Stimulated activated memory B cell treated with anti-CD40 and anti-IgM and Interleukin-4, amounts not matched to agents 10 μg/mL and 1 μg/mL and 100 μg/mL, for 72 hours (primary cell): ENCODE measurements around the gene CNPY3.
"Not testable (repeated sequence)": the region's sequence is repeated elsewhere in the genome, so short reads cannot be mapped to it uniquely, and the experiment has no call there.

Experiments
- ATAC-seq: fragments of 150-1000 bp; cut with Tn5 transposase; 2 replicates; pipeline ENCODE4 v1.10.0; 2021
- H3K27ac Mint-ChIP-seq: one replicate; pipeline ENCODE4 v1.8.0; 2022; ENCODE audit warnings: mild to moderate bottlenecking, mixed read lengths
- H3K27me3 Mint-ChIP-seq: one replicate; pipeline ENCODE4 v1.8.0; 2022; ENCODE audit warnings: mixed read lengths
- H3K36me3 Mint-ChIP-seq: one replicate; pipeline ENCODE4 v1.8.0; 2022; ENCODE audit warnings: mixed read lengths
- H3K4me1 Mint-ChIP-seq: one replicate; pipeline ENCODE4 v1.8.0; 2022; ENCODE audit warnings: mixed read lengths
- H3K4me3 Mint-ChIP-seq: one replicate; pipeline ENCODE4 v1.8.0; 2022; ENCODE audit warnings: mild to moderate bottlenecking, moderate library complexity, mixed read lengths
- H3K9me3 Mint-ChIP-seq: one replicate; pipeline ENCODE4 v1.8.0; 2022; ENCODE audit warnings: mixed read lengths

CNPY3 gene

GRCh38 chr6:42928986-42929820 is at the start of gene CNPY3:
Gene CNPY3, plus strand, starts transcription at chr6:42929480. Its CDS starts 91 bp downstream, at chr6:42929571.
- peak within 1 kb of the TSS; percentile 97 for H3K27ac Mint-ChIP-seq
- peak; percentile 90 for ATAC-seq
- H3K4me3 Mint-ChIP-seq = peak within 1 kb of the TSS; percentile 97
- no peaks in the 10 kb centered on the region for H3K27me3 Mint-ChIP-seq
- peaks cover 49% of the 10 kb centered on the region for H3K4me1 Mint-ChIP-seq
- H3K36me3 Mint-ChIP-seq = peaks cover 37% of the 10 kb centered on the region
- no peaks in the 10 kb centered on the region for H3K9me3 Mint-ChIP-seq

GRCh38 chr6:42880240-42880817 is 49.0 kb upstream of the CNPY3 start:
- not testable (repeated sequence) for H3K9me3 Mint-ChIP-seq, ATAC-seq, H3K27me3 Mint-ChIP-seq
- H3K4me1 Mint-ChIP-seq = peaks cover 28% of the 10 kb centered on the region
- peak overlapping the region; percentile 99 for H3K27ac Mint-ChIP-seq
- H3K4me3 Mint-ChIP-seq = peak overlapping the region; percentile 99
- peaks cover 26% of the 10 kb centered on the region for H3K36me3 Mint-ChIP-seq

- peak overlapping the region; percentile 99 for H3K27ac Mint-ChIP-seq
- ATAC-seq, H3K9me3 Mint-ChIP-seq: not testable (repeated sequence)
Measured at GRCh38 chr6:42880871-42881270, 48.4 kb upstream of the CNPY3 start.

GRCh38 chr6:42885702-42886101 is 43.6 kb upstream of the CNPY3 start:
- Mint-ChIP-seq H3K9me3 (no peaks in the 10 kb centered on the region), H3K27ac (no peak overlapping the region), H3K4me1 (peaks cover 19% of the 10 kb centered on the region), H3K4me3 (no peak overlapping the region), H3K27me3 (no peaks in the 10 kb centered on the region), H3K36me3 (peaks cover 28% of the 10 kb centered on the region)
- ATAC-seq = no peak

More at GRCh38 chr6:42880871-42881270, 48.4 kb upstream of the CNPY3 start:
- H3K4me1 Mint-ChIP-seq = peaks cover 28% of the 10 kb centered on the region
- H3K4me3 Mint-ChIP-seq = peak overlapping the region; percentile 99
- H3K36me3 Mint-ChIP-seq = peaks cover 27% of the 10 kb centered on the region
- H3K27me3 Mint-ChIP-seq = not testable (repeated sequence)

- peaks cover 21% of the 10 kb centered on the region for H3K4me1 Mint-ChIP-seq
- peaks cover 25% of the 10 kb centered on the region for H3K36me3 Mint-ChIP-seq
Measured at GRCh38 chr6:42888201-42888600, 41.1 kb upstream of the CNPY3 start.

GRCh38 chr6:42889815-42890214 is 39.5 kb upstream of the CNPY3 start:
- no peaks in the 10 kb centered on the region for H3K27me3 Mint-ChIP-seq
- ATAC-seq = no peak
- no peaks in the 10 kb centered on the region for H3K9me3 Mint-ChIP-seq
- H3K4me3 Mint-ChIP-seq = peak overlapping the region; percentile 94
- peaks cover 8% of the 10 kb centered on the region for H3K36me3 Mint-ChIP-seq
- peak overlapping the region; percentile 95 for H3K27ac Mint-ChIP-seq
- peaks cover 29% of the 10 kb centered on the region for H3K4me1 Mint-ChIP-seq

More at GRCh38 chr6:42888201-42888600, 41.1 kb upstream of the CNPY3 start:
- not testable (repeated sequence) for ATAC-seq, H3K4me3 Mint-ChIP-seq, H3K9me3 Mint-ChIP-seq, H3K27me3 Mint-ChIP-seq, H3K27ac Mint-ChIP-seq

- H3K4me1 Mint-ChIP-seq = peaks cover 29% of the 10 kb centered on the region
- H3K27me3 Mint-ChIP-seq = no peaks in the 10 kb centered on the region
- peak overlapping the region; percentile 94 for H3K4me3 Mint-ChIP-seq
- peak overlapping the region; percentile 95 for H3K27ac Mint-ChIP-seq
- H3K9me3 Mint-ChIP-seq = no peaks in the 10 kb centered on the region
- peak; percentile 98 for ATAC-seq
- H3K36me3 Mint-ChIP-seq = peaks cover 7% of the 10 kb centered on the region
Measured at GRCh38 chr6:42890311-42891198, 38.7 kb upstream of the CNPY3 start.

GRCh38 chr6:42891199-42891722 is 38.0 kb upstream of the CNPY3 start:
- Mint-ChIP-seq H3K4me1 (peaks cover 29% of the 10 kb centered on the region), H3K9me3 (no peaks in the 10 kb centered on the region), H3K27ac (peak overlapping the region; percentile 95), H3K27me3 (no peaks in the 10 kb centered on the region), H3K4me3 (peak overlapping the region; percentile 94), H3K36me3 (peaks cover 1% of the 10 kb centered on the region)
- no peak for ATAC-seq

- H3K27ac Mint-ChIP-seq = peak overlapping the region; percentile 93
- not testable (repeated sequence) for H3K27me3 Mint-ChIP-seq, H3K36me3 Mint-ChIP-seq, ATAC-seq, H3K4me3 Mint-ChIP-seq, H3K9me3 Mint-ChIP-seq
- peaks cover 29% of the 10 kb centered on the region for H3K4me1 Mint-ChIP-seq
Measured at GRCh38 chr6:42894041-42894828, 35.0 kb upstream of the CNPY3 start.

GRCh38 chr6:42896178-42896719 is 33.0 kb upstream of the CNPY3 start:
- Mint-ChIP-seq H3K4me3 (no peak overlapping the region), H3K36me3 (no peaks in the 10 kb centered on the region), H3K27me3 (no peaks in the 10 kb centered on the region), H3K27ac (no peak overlapping the region), H3K4me1 (peaks cover 21% of the 10 kb centered on the region), H3K9me3 (no peaks in the 10 kb centered on the region)
- ATAC-seq = no peak

GRCh38 chr6:42898891-42899361 is 30.4 kb upstream of the CNPY3 start:
- H3K27ac Mint-ChIP-seq = no peak overlapping the region
- ATAC-seq = no peak

GRCh38 chr6:42899871-42900270 is 29.4 kb upstream of the CNPY3 start:
- Mint-ChIP-seq H3K27ac (no peak overlapping the region), H3K27me3 (no peaks in the 10 kb centered on the region), H3K4me3 (no peak overlapping the region), H3K9me3 (no peaks in the 10 kb centered on the region), H3K4me1 (peaks cover 12% of the 10 kb centered on the region), H3K36me3 (no peaks in the 10 kb centered on the region)
- no peak for ATAC-seq

More at GRCh38 chr6:42898891-42899361, 30.4 kb upstream of the CNPY3 start:
- H3K36me3 Mint-ChIP-seq = no peaks in the 10 kb centered on the region
- peaks cover 18% of the 10 kb centered on the region for H3K4me1 Mint-ChIP-seq
- no peaks in the 10 kb centered on the region for H3K9me3 Mint-ChIP-seq
- H3K27me3 Mint-ChIP-seq = no peaks in the 10 kb centered on the region
- H3K4me3 Mint-ChIP-seq = no peak overlapping the region

GRCh38 chr6:42901538-42901957 is 27.7 kb upstream of the CNPY3 start:
- Mint-ChIP-seq H3K27me3 (no peaks in the 10 kb centered on the region), H3K4me1 (peaks cover 12% of the 10 kb centered on the region), H3K4me3 (no peak overlapping the region), H3K36me3 (no peaks in the 10 kb centered on the region), H3K27ac (no peak overlapping the region), H3K9me3 (no peaks in the 10 kb centered on the region)
- ATAC-seq = peak; percentile 86
